Measurements from ENCODE around the gene ARL5A.

DNA sequence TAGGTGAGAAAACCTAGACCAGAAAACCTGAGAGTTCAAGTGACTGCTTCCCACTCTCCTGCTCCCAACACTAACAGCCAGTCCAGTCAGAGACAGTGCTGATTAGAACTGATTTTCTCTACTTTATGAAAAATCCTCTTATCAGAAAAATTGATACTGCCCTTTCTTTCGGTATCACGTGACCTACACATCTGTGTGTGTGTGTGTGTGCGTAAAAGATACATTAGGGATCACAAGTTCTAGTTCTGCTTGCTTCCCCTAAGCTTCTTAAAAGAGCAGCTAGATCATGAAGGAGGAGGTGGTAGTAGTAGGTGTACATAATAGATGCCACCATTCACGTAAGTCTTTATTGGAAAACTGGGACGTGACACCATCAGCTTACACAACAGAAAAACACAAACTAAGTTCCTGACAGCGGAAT lies 1.5 kb downstream of the ARL5A start:
- TF ChIP-seq, protein P1, sequence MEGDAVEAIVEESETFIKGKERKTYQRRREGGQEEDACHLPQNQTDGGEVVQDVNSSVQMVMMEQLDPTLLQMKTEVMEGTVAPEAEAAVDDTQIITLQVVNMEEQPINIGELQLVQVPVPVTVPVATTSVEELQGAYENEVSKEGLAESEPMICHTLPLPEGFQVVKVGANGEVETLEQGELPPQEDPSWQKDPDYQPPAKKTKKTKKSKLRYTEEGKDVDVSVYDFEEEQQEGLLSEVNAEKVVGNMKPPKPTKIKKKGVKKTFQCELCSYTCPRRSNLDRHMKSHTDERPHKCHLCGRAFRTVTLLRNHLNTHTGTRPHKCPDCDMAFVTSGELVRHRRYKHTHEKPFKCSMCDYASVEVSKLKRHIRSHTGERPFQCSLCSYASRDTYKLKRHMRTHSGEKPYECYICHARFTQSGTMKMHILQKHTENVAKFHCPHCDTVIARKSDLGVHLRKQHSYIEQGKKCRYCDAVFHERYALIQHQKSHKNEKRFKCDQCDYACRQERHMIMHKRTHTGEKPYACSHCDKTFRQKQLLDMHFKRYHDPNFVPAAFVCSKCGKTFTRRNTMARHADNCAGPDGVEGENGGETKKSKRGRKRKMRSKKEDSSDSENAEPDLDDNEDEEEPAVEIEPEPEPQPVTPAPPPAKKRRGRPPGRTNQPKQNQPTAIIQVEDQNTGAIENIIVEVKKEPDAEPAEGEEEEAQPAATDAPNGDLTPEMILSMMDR (conservative IDR thresholded peaks at IDR 0.05) = no peak
- TF ChIP-seq ZFX (IDR thresholded peaks at IDR 0.05) = no peak

Data from C4-2B (cell line).